IMR-90 (cell line): ENCODE results near the gene KIAA0825. TPM values are rescaled to one million over a fixed set of nuclear protein-coding genes. Genes with fewer than 3 reads are reported as not detected.

Experiments
- ATAC-seq: fragments of 200-7000 bp; cut with Tn5 transposase; 2 replicates; pipeline ENCODE4 v1.9.1; 2020; ENCODE audit warnings: low read depth, mild to moderate bottlenecking, moderate library complexity
- BruUV-seq: library from RNA; stranded (reverse); fragments of 400-500 nt; replicated peaks from 2 replicates; lab custom pipeline; 2021; lab: Mats Ljungman, UMichigan
- CTCF ChIA-PET: fragments of 300-600 bp; formaldehyde crosslinking; extraction: SDS; loops from one replicate; lab custom pipeline; 2021; ENCODE audit warnings: antibody characterized with exemption; lab: Yijun Ruan, JAX
- POLR2A ChIA-PET: fragments of 300-600 bp; sonication (Branson Sonifier 250); formaldehyde crosslinking; loops from one replicate; lab custom pipeline; 2022; ENCODE audit warnings: antibody characterized with exemption; ENCODE audit not compliant: unreplicated experiment; lab: Charles Lee
- DNase-seq: peaks from one replicate; pipeline ENCODE4 v3.0.0; 2013
- H2AFZ ChIP-seq: replicated peaks from 2 replicates; pipeline ENCODE3; 2013; ENCODE audit warnings: low read length, mild to moderate bottlenecking; ENCODE audit not compliant: poor library complexity
- H2AK5ac ChIP-seq: 2 replicates; pipeline ENCODE4 v1.6.1; 2013; ENCODE audit warnings: low read depth, low read length, inconsistent platforms
- H2AK9ac ChIP-seq: replicated peaks from 2 replicates; pipeline ENCODE3; 2013; ENCODE audit warnings: mild to moderate bottlenecking, low read depth, low read length, moderate library complexity; ENCODE audit not compliant: poor library complexity
- H2BK120ac ChIP-seq: 2 replicates; pipeline ENCODE4 v1.6.1; 2013; ENCODE audit warnings: low read depth, low read length, inconsistent platforms
- H2BK15ac ChIP-seq: 3 replicates; pipeline ENCODE4 v1.6.1; 2013; ENCODE audit warnings: low read depth, low read length, inconsistent platforms
- H2BK20ac ChIP-seq: 2 replicates; pipeline ENCODE4 v1.6.1; 2013; ENCODE audit warnings: low read depth, mild to moderate bottlenecking, inconsistent platforms, low read length, moderate library complexity
- H2BK5ac ChIP-seq: 2 replicates; pipeline ENCODE4 v1.6.1; 2013; ENCODE audit warnings: mild to moderate bottlenecking, low read depth, low read length, inconsistent platforms; ENCODE audit not compliant: poor library complexity, severe bottlenecking
- H3K14ac ChIP-seq: replicated peaks from 2 replicates; pipeline ENCODE4 v1.6.1; 2013; ENCODE audit warnings: low read depth, low read length, inconsistent platforms
- H3K18ac ChIP-seq: 2 replicates; pipeline ENCODE4 v1.6.1; 2013; ENCODE audit warnings: low read depth, low read length, control low read depth
- H3K23ac ChIP-seq: 2 replicates; pipeline ENCODE4 v1.6.1; 2013; ENCODE audit warnings: low read depth, low read length, inconsistent platforms
- H3K27ac ChIP-seq: 2 replicates; pipeline ENCODE4 v1.5.1; 2013; ENCODE audit warnings: mild to moderate bottlenecking, control low read depth, low read length; ENCODE audit not compliant: insufficient read depth
- H3K27me3 ChIP-seq: 2 replicates; pipeline ENCODE4 v1.6.1; 2013; ENCODE audit warnings: low read length; ENCODE audit not compliant: control insufficient read depth, insufficient read depth
- H3K36me3 ChIP-seq: 2 replicates; pipeline ENCODE4 v1.6.1; 2013; ENCODE audit warnings: low read length, mixed read lengths; ENCODE audit not compliant: control insufficient read depth, insufficient read depth
- H3K4ac ChIP-seq: 2 replicates; pipeline ENCODE4 v1.6.1; 2013; ENCODE audit warnings: low read depth, low read length, inconsistent platforms
- H3K4me1 ChIP-seq: 2 replicates; pipeline ENCODE4 v1.6.1; 2013; ENCODE audit warnings: low read length, mixed read lengths; ENCODE audit not compliant: control insufficient read depth, insufficient read depth
- H3K4me2 ChIP-seq: 2 replicates; pipeline ENCODE4 v1.6.1; 2013; ENCODE audit warnings: low read depth, mild to moderate bottlenecking, control low read depth, low read length, moderate library complexity
- H3K4me3 ChIP-seq: 2 replicates; pipeline ENCODE4 v1.5.1; 2013; ENCODE audit warnings: low read depth, mild to moderate bottlenecking, control low read depth, low read length, moderate library complexity; ENCODE audit not compliant: insufficient read depth
- H3K56ac ChIP-seq: 2 replicates; pipeline ENCODE4 v1.6.1; 2013; ENCODE audit warnings: low read length, inconsistent platforms; ENCODE audit not compliant: insufficient read depth; ENCODE audit errors: extremely low read depth
- H3K79me1 ChIP-seq, 2 experiments: 2 replicates each; pipeline ENCODE4 v1.6.1; 2013; ENCODE audit warnings: low read length in 2 of 2, inconsistent platforms in 1 of 2, low read depth in 1 of 2
- H3K9ac ChIP-seq: 2 replicates; pipeline ENCODE4 v1.6.1; 2013; ENCODE audit warnings: low read depth, low read length, control low read depth
- H3K9me1 ChIP-seq: 2 replicates; pipeline ENCODE4 v1.6.1; 2013; ENCODE audit warnings: low read length, inconsistent platforms; ENCODE audit not compliant: insufficient read depth
- H3K9me3 ChIP-seq: 2 replicates; pipeline ENCODE4 v1.6.1; 2013; ENCODE audit warnings: low read length; ENCODE audit not compliant: control insufficient read depth, insufficient read depth
- H4K20me1 ChIP-seq: 2 replicates; pipeline ENCODE4 v1.6.1; 2013; ENCODE audit warnings: low read length, inconsistent platforms; ENCODE audit not compliant: insufficient read depth
- H4K5ac ChIP-seq: 2 replicates; pipeline ENCODE4 v1.6.1; 2013; ENCODE audit warnings: mild to moderate bottlenecking, low read depth, low read length, control low read depth
- H4K8ac ChIP-seq, 2 experiments: 2 replicates each; pipeline ENCODE4 v1.6.1; 2013; ENCODE audit warnings: low read depth in 2 of 2, low read length in 2 of 2, control low read depth in 1 of 2, inconsistent platforms in 1 of 2
- H4K91ac ChIP-seq: 2 replicates; pipeline ENCODE4 v1.6.1; 2013; ENCODE audit warnings: low read depth, low read length, inconsistent platforms; ENCODE audit not compliant: insufficient read depth
- BHLHE40 ChIP-seq: fragments of 150-350 bp; IDR thresholded peaks from 2 replicates; pipeline ENCODE4 v1.6.1; 2016; ENCODE audit warnings: mild to moderate bottlenecking, low read depth, low read length
- CEBPB ChIP-seq: IDR thresholded peaks from 2 replicates; pipeline ENCODE4 v1.6.1; 2012; ENCODE audit warnings: low read depth, low read length, improper control_type of control experiment
- CTCF ChIP-seq: conservative IDR thresholded peaks from 2 replicates; pipeline ENCODE4 v1.5.1; 2012; ENCODE audit warnings: mild to moderate bottlenecking, low read depth, low read length, improper control_type of control experiment
- FOS ChIP-seq: fragments of 150-350 bp; IDR thresholded peaks from 2 replicates; pipeline ENCODE4 v1.6.1; 2016; ENCODE audit warnings: low read depth, low read length
- MAFK ChIP-seq: IDR thresholded peaks from 2 replicates; pipeline ENCODE4 v1.6.1; 2012; ENCODE audit warnings: low read depth, low read length, improper control_type of control experiment
- MAZ ChIP-seq: IDR thresholded peaks from 2 replicates; pipeline ENCODE4 v1.6.1; 2012; ENCODE audit warnings: low read depth, mild to moderate bottlenecking, low read length, improper control_type of control experiment, moderate library complexity, borderline replicate concordance
- MXI1 ChIP-seq: IDR thresholded peaks from 2 replicates; pipeline ENCODE4 v1.6.1; 2012; ENCODE audit warnings: low read depth, mild to moderate bottlenecking, low read length, moderate library complexity, borderline replicate concordance
- NFE2L2 ChIP-seq: fragments of 150-350 bp; IDR thresholded peaks from 2 replicates; pipeline ENCODE4 v1.6.1; 2016; ENCODE audit warnings: low read depth, mild to moderate bottlenecking, low read length
- POLR2A ChIP-seq: IDR thresholded peaks from 2 replicates; pipeline ENCODE4 v1.6.1; 2012; ENCODE audit warnings: mild to moderate bottlenecking, low read depth, low read length
- SMC3 ChIP-seq: fragments of 150-350 bp; IDR thresholded peaks from 2 replicates; pipeline ENCODE4 v1.6.1; 2016; ENCODE audit warnings: low read depth, mild to moderate bottlenecking, antibody characterized with exemption, low read length, moderate library complexity
- USF2 ChIP-seq: fragments of 150-350 bp; IDR thresholded peaks from 2 replicates; pipeline ENCODE4 v1.6.1; 2017; ENCODE audit warnings: mild to moderate bottlenecking, antibody characterized with exemption, low read length, low read depth
- WGBS, 2 experiments: methylation state at CpG; one replicate each; pipeline versions ENCODE4 v1.1.5 to v1.1.7; 2013; ENCODE audit warnings: missing lambda C conversion rate in 2 of 2; ENCODE audit not compliant: insufficient read length in 1 of 2; ENCODE audit errors: extremely low coverage in 2 of 2; 5-methylcytosine and 5-hydroxymethylcytosine counted together
- dilution Hi-C: fragments of 300-500 bp; cut with HindIII; formaldehyde crosslinking; loops from one replicate; pipeline ENCODE4 v1.14.3; 2018; ENCODE audit warnings: low sequenced_read_pairs; ENCODE audit not compliant: unreplicated experiment
- in situ Hi-C: fragments of 300-500 bp; cut with MboI; formaldehyde crosslinking; loops from 3 replicates; pipeline ENCODE4 v1.14.3; 2019; ENCODE audit warnings: low sequenced_read_pairs, inconsistent platforms, mixed read lengths
- intact Hi-C: fragments of 100-400 bp; cut with micrococcal nuclease; formaldehyde crosslinking; loops from 2 replicates; pipeline ENCODE4 v1.10.0; 2022
- polyA plus RNA-seq, 3 experiments: library from polyadenylated mRNA; depleted of rRNA; stranded (reverse); fragments of >200 nt; gene quantifications; 2 replicates each; pipeline ENCODE4 v1.2.3, GENCODE V29; 2012; ENCODE audit warnings: low replicate concordance in 1 of 3
- total RNA-seq: library from RNA; depleted of rRNA; stranded (reverse); fragments of >200 nt; gene quantifications from 2 replicates; pipeline ENCODE4 v1.2.3, GENCODE V29; 2012

KIAA0825 gene
- total and polyA plus RNA-seq, 2 of the 4 experiments (the other 2 are of a cell fraction), result 0.46 to 1.8 TPM

- DNase-seq (no peak), ATAC-seq (no peak)
- Histone ChIP-seq H3K23ac (no peak overlapping the region), H3K27ac (no peak overlapping the region), H3K14ac (no peak overlapping the region), H2BK15ac (no peak overlapping the region), H3K79me1 (no peaks in the 10 kb centered on the region), H3K4me1 (no peaks in the 10 kb centered on the region), H3K27me3 (no peaks in the 10 kb centered on the region), H4K20me1 (no peaks in the 10 kb centered on the region), H2AK5ac (no peak overlapping the region), H4K91ac (no peak overlapping the region), H2BK5ac (no peak overlapping the region), H3K4ac (no peak overlapping the region), H2BK120ac (no peak overlapping the region), H2AK9ac (no peak overlapping the region), H3K9ac (no peak overlapping the region), H2BK20ac (no peak overlapping the region), H3K4me3 (no peak overlapping the region), H3K4me2 (no peak overlapping the region), H3K18ac (no peak overlapping the region), H3K9me3 (no peaks in the 10 kb centered on the region), H3K56ac (no peak overlapping the region), H4K5ac (no peak overlapping the region), H4K8ac (no peak overlapping the region), H2AFZ (no peak overlapping the region), H3K36me3 (no peaks in the 10 kb centered on the region), H3K9me1 (no peaks in the 10 kb centered on the region; the same call in 1 of the 2 replicates)
- WGBS, 2 experiments, result 100% methylated on average over 1 of the region's 3 CpGs; no CpG with 5 or more reads in 1 of the 2 experiments
- ChIA-PET POLR2A (no interaction called here), CTCF (no interaction called here)
- TF ChIP-seq MAZ, result no peak
- TF ChIP-seq CTCF, result no peak
- no peak for TF ChIP-seq BHLHE40
- TF ChIP-seq MAFK, result no peak
- TF ChIP-seq SMC3, result no peak
- no peak for TF ChIP-seq FOS
- TF ChIP-seq POLR2A, result no peak
- TF ChIP-seq CEBPB, result no peak
- TF ChIP-seq USF2, result no peak
- TF ChIP-seq MXI1, result no peak
- no peak for TF ChIP-seq NFE2L2
- dilution Hi-C loops, result no loop called here
- in situ Hi-C loops, result no loop called here
- no TSS peak for BruUV-seq
- intact Hi-C loops, result loop anchor here (1.0 kb wide), 1 partner anchor 16 kb away; no protein-coding TSS in a partner anchor
These were observed 118.6 kb downstream of the KIAA0825 start for GRCh38 chr5:94499806-94500205.
